SU-DHL-6 (cell line): ENCODE measurements around the gene TDRD15.

Experiments
- H2AFZ ChIP-seq: fragments of 200-600 bp; sonication (generic); 2 replicates; pipeline ENCODE4 v1.6.1; 2014; ENCODE audit warnings: low read depth, mild to moderate bottlenecking, moderate library complexity, mixed read lengths, antibody characterized with exemption, low read length; ENCODE audit not compliant: severe bottlenecking
- H3F3A ChIP-seq: fragments of 200-600 bp; shearing (Covaris generic); 2 replicates; pipeline ENCODE4 v1.6.0; 2016; ENCODE audit warnings: antibody characterized with exemption, mild to moderate bottlenecking; ENCODE audit not compliant: insufficient read depth
- H3K27ac ChIP-seq: fragments of 200-600 bp; sonication (generic); 2 replicates; pipeline ENCODE4 v1.5.1; 2016; ENCODE audit warnings: low read depth, mild to moderate bottlenecking, low read length, moderate library complexity, mixed read lengths
- H3K27me3 ChIP-seq: fragments of 200-600 bp; sonication (generic), shearing (Covaris generic); 2 replicates; pipeline ENCODE4 v1.6.0; 2014; ENCODE audit warnings: mild to moderate bottlenecking, low read length
- H3K36me3 ChIP-seq: fragments of 200-600 bp; sonication (generic); 2 replicates; pipeline ENCODE4 v1.6.1; 2014; ENCODE audit warnings: mild to moderate bottlenecking, low read length, mixed read lengths
- H3K4me2 ChIP-seq: fragments of 300-600, 200-600 bp; shearing (Covaris generic), sonication (generic); 2 replicates; pipeline ENCODE4 v1.6.0; 2014; ENCODE audit warnings: low read length, low read depth, mild to moderate bottlenecking; ENCODE audit not compliant: poor library complexity, severe bottlenecking
- H3K4me3 ChIP-seq: fragments of 200-600 bp; sonication (generic); 2 replicates; pipeline ENCODE4 v1.5.1; 2014; ENCODE audit warnings: antibody characterized with exemption, low read length, mild to moderate bottlenecking, mixed read lengths; ENCODE audit not compliant: insufficient read depth, poor library complexity, severe bottlenecking
- H3K79me2 ChIP-seq: fragments of 200-600 bp; sonication (generic); 2 replicates; pipeline ENCODE4 v1.6.1; 2014; ENCODE audit warnings: mild to moderate bottlenecking, low read length, moderate library complexity; ENCODE audit not compliant: insufficient read depth
- H3K9ac ChIP-seq: fragments of 200-600 bp; sonication (generic); 2 replicates; pipeline ENCODE4 v1.7.0; 2014; ENCODE audit warnings: mild to moderate bottlenecking, low read length
- H3K9me2 ChIP-seq: fragments of 200-600 bp; sonication (generic); replicated peaks from 2 replicates; pipeline ENCODE4 v1.6.1; 2014; ENCODE audit warnings: low read length; ENCODE audit not compliant: insufficient read depth
- H3K9me3 ChIP-seq: fragments of 200-600 bp; sonication (generic); 2 replicates; pipeline ENCODE4 v1.6.1; 2014; ENCODE audit warnings: low read length, mixed read lengths; ENCODE audit not compliant: insufficient read depth
- H4K20me1 ChIP-seq: fragments of 200-600 bp; sonication (generic); 2 replicates; pipeline ENCODE4 v1.6.1; 2014; ENCODE audit warnings: low read depth, mild to moderate bottlenecking, antibody characterized with exemption, low read length, moderate library complexity, mixed read lengths
- EZH2phosphoT487 ChIP-seq: fragments of 200-600 bp; sonication (generic), shearing (Covaris generic); conservative IDR thresholded peaks from 2 replicates; pipeline ENCODE4 v1.6.1; 2018; ENCODE audit warnings: mild to moderate bottlenecking, antibody characterized with exemption, low read length, moderate library complexity, mixed read lengths
- TF ChIP-seq, protein P1 (sequence below): fragments of 200-600 bp; sonication (generic); IDR thresholded peaks from one replicate; pipeline ENCODE4 v1.5.1; 2017; ENCODE audit warnings: antibody characterized with exemption, mild to moderate bottlenecking, low read length, moderate library complexity; ENCODE audit not compliant: insufficient read depth, poor library complexity, severe bottlenecking

Gene TDRD15

DNA sequence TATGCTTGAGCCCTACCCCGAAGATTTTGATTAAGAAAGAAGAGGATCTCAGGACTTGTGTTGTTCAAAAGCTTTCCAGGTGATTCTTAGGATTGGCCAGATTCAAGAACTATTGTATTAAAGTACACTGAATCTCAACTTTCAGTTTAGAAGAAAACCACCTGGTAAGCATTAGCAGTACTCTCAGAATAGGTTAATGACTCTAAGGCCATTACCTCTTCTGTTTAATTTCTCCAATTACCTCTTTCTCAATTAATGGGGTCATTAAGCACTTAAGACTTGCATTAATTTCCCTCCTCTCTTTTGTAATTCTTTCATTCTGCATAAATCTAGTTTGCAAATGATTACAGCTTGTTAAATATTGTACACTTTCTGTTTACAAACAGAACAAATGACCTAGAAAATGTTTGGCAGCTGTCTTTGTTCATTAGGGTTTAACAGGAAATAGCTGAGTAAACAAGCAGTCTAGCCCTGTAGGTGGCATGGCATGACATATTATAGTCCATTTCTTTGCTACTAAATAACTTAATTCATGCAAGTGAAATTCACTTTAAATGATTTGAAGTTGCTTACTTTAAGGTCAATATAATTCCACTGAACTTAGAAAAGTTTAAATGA lies 20.4 kb upstream of the TDRD15 start:
- Histone ChIP-seq H3K27ac (peak overlapping the region; percentile 52), H4K20me1 (no peaks in the 10 kb centered on the region), H3K36me3 (no peaks in the 10 kb centered on the region), H3K9ac (no peak overlapping the region), H3K4me3 (no peak overlapping the region), H3K4me2 (peak overlapping the region; percentile 47), H3K9me2 (no peaks in the 10 kb centered on the region), H3K27me3 (no peaks in the 10 kb centered on the region), H3K79me2 (no peaks in the 10 kb centered on the region), H3K9me3 (no peaks in the 10 kb centered on the region), H3F3A (peaks cover 23% of the 10 kb centered on the region), H2AFZ (peak overlapping the region; percentile 74)
- TF ChIP-seq EZH2phosphoT487 = no peak
- TF ChIP-seq, protein P1, sequence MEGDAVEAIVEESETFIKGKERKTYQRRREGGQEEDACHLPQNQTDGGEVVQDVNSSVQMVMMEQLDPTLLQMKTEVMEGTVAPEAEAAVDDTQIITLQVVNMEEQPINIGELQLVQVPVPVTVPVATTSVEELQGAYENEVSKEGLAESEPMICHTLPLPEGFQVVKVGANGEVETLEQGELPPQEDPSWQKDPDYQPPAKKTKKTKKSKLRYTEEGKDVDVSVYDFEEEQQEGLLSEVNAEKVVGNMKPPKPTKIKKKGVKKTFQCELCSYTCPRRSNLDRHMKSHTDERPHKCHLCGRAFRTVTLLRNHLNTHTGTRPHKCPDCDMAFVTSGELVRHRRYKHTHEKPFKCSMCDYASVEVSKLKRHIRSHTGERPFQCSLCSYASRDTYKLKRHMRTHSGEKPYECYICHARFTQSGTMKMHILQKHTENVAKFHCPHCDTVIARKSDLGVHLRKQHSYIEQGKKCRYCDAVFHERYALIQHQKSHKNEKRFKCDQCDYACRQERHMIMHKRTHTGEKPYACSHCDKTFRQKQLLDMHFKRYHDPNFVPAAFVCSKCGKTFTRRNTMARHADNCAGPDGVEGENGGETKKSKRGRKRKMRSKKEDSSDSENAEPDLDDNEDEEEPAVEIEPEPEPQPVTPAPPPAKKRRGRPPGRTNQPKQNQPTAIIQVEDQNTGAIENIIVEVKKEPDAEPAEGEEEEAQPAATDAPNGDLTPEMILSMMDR = peak; percentile 21

DNA sequence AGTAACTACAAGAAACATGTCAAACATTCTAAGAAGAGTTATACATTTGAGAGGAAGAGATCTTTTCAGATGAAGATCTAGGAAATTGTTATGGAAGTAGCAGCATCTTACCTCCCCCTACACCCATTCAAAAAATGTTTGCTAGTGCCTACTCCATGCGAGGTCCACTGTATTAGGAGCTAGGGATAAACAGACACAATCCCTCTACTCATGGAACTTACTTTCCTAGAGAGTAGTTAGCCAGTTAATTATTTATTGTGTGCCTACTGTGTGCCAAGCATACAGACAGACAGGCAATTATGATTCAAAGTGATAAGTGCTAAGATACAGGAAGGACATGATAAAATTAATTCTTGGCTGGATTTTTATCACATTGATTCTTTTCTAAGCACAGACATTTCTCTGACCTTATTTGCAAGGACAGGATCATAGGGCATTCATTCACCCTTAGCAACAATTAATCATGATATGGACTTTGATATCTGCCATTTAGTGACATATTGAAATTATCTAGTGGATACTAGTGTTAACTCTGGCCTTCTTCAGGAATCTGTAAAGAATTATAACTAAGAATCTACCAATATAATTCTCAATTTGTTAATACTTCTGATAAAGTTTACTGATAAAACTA lies 19.6 kb upstream of the TDRD15 start:
- Histone ChIP-seq H3K4me2 (peak overlapping the region; percentile 47), H3K27ac (peak overlapping the region; percentile 52), H3K9ac (no peak overlapping the region), H3K79me2 (no peaks in the 10 kb centered on the region), H3K9me2 (no peaks in the 10 kb centered on the region), H4K20me1 (no peaks in the 10 kb centered on the region), H3K9me3 (no peaks in the 10 kb centered on the region), H3K36me3 (peaks cover 4% of the 10 kb centered on the region; the same call in 1 of the 2 replicates), H3K4me3 (no peak overlapping the region), H2AFZ (peak overlapping the region; percentile 74), H3F3A (peaks cover 31% of the 10 kb centered on the region), H3K27me3 (no peaks in the 10 kb centered on the region)
- TF ChIP-seq, protein P1 = no peak
- TF ChIP-seq EZH2phosphoT487 = no peak

DNA sequence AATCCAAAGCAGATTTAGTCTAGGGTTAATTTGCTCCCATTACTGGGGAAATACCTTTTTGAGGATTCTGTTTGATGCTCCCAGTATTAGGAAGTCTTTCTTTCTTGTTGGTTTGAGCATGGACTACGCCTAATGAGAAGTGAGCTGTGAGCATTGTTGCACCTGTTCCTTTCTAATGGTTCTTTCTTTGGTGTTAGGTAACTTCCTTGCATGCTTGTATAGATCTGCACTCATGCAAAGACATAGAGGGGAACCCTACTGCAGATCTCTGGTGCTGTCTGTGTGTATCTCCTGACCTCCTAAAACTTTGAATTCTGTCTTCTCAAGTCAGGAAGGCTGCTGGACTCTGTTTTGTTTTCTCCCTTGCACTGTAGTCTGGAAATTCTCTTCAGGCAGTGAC lies 12.8 kb upstream of the TDRD15 start:
- H3K4me2 ChIP-seq = peak overlapping the region; percentile 82
- no peaks in the 10 kb centered on the region for H4K20me1 ChIP-seq
- peak overlapping the region; percentile 53 for H3K9ac ChIP-seq
- peak overlapping the region; percentile 37 for H3K4me3 ChIP-seq
- no peaks in the 10 kb centered on the region for H3K27me3 ChIP-seq
- peak overlapping the region; percentile 65 for H2AFZ ChIP-seq
- no peaks in the 10 kb centered on the region for H3K9me3 ChIP-seq
- no peak for TF ChIP-seq EZH2phosphoT487
- TF ChIP-seq, protein P1 = no peak
- H3F3A ChIP-seq = peaks cover 61% of the 10 kb centered on the region
- H3K36me3 ChIP-seq = peaks cover 4% of the 10 kb centered on the region; the same call in 1 of the 2 replicates
- peak overlapping the region; percentile 98 for H3K27ac ChIP-seq
- H3K79me2 ChIP-seq = no peaks in the 10 kb centered on the region
- no peaks in the 10 kb centered on the region for H3K9me2 ChIP-seq
